Activated CD4-positive, alpha-beta T cell treated with anti-CD3 and anti-CD28 coated beads, Interleukin-2, amount 50 U/mL, for 16 hours (primary cell): Measurements from ENCODE around the gene TOP3B.
"Not testable (repeated sequence)": the region's sequence is repeated elsewhere in the genome, so short reads cannot be mapped to it uniquely, and the experiment has no call there.

Source experiments
- DNase-seq: peaks from one replicate; pipeline ENCODE4 v3.0.0-alpha.2; 2020

TOP3B gene

GRCh38 chr22:21943571-21944448, 38.8 kb downstream of the TOP3B start:
- DNase-seq = no peak

- peak; percentile 46 for DNase-seq
Measured at GRCh38 chr22:21942407-21943343, 39.9 kb downstream of the TOP3B start.

- DNase-seq = no peak
Measured at GRCh38 chr22:21941921-21942320, 40.7 kb downstream of the TOP3B start.

GRCh38 chr22:21940521-21940920, 42.1 kb downstream of the TOP3B start:
- no peak for DNase-seq

GRCh38 chr22:21939935-21940334, 42.7 kb downstream of the TOP3B start:
- not testable (repeated sequence) for DNase-seq

GRCh38 chr22:21939461-21939913, 43.1 kb downstream of the TOP3B start:
- DNase-seq = no peak

- DNase-seq = no peak
Measured at GRCh38 chr22:21938906-21939305, 43.7 kb downstream of the TOP3B start.

- DNase-seq = peak; percentile 92
Measured at GRCh38 chr22:21938071-21938822, 44.3 kb downstream of the TOP3B start.

GRCh38 chr22:21937821-21938070, 44.8 kb downstream of the TOP3B start:
- no peak for DNase-seq

- no peak for DNase-seq
Measured at GRCh38 chr22:21937041-21937820, 45.4 kb downstream of the TOP3B start.

GRCh38 chr22:21936151-21936775, 46.3 kb downstream of the TOP3B start:
- no peak for DNase-seq

- no peak for DNase-seq
Measured at GRCh38 chr22:21933910-21934309, 48.7 kb downstream of the TOP3B start.

GRCh38 chr22:21933413-21933812, 49.2 kb downstream of the TOP3B start:
- no peak for DNase-seq

- no peak for DNase-seq
Measured at GRCh38 chr22:21932347-21932746, 50.2 kb downstream of the TOP3B start.

GRCh38 chr22:21931056-21931455, 51.5 kb downstream of the TOP3B start:
- DNase-seq = no peak

GRCh38 chr22:21929253-21929652, 53.3 kb downstream of the TOP3B start:
- no peak for DNase-seq

GRCh38 chr22:21928048-21928447, 54.5 kb downstream of the TOP3B start:
- no peak for DNase-seq

- no peak for DNase-seq
Measured at GRCh38 chr22:21927174-21927823, 55.3 kb downstream of the TOP3B start.

- DNase-seq = no peak
Measured at GRCh38 chr22:21926728-21927127, 55.9 kb downstream of the TOP3B start.

GRCh38 chr22:21923163-21923561, 59.4 kb downstream of the TOP3B start:
- no peak for DNase-seq
